ENCODE results near the gene NDUFB11. TPM values are rescaled to one million over a fixed set of nuclear protein-coding genes. Genes with fewer than 3 reads are reported as not detected.
A peak's percentile ranks its signal among the peaks of the same experiment; 100 is the strongest.

Gene NDUFB11
- total and polyA plus RNA-seq, 9 of the 15 experiments (the other 6 are each of a cell fraction or from before 2014, with no cell fraction given) = 20.9 to 269 (median 86.8) TPM

DNA sequence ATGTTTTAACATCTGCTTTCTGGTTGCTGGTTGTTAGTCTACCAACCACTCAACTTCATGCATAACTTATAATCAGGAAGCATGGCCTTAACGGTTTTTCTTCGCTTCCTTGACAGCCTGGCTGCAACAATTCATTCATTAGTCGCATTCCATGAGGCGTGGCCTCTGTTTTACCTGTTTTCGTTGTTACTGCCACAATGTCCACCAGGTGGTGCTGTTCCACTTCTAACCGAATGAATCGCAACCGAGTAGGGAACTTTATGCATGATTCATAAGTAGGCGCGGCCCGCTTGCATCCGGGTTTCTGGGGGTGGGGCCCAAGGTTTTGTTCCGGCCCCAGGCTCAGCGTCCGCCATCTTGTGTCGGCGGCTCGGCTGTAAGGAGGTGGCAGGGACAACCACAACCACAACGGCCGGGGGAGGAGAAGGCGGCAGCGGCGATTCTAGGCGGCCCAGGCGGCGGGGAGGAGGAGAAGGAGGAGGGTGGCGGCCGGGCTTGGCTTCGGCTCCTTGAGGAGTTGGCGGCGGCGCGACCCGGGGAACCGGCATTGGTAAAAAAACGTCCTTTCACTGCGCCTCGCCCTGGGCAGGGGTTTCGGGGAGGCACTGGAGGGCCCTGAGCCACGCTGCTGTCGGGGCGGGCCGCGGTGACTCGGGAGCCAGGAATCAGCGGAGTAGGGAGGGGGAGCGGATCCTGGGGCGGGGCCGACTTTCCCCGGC, 49.1 kb upstream of the NDUFB11 start, which contains the start of gene UBA1 (continued):
- TF ChIP-seq BCL6 (CRISPR knock-in tag; IDR thresholded peaks at IDR 0.05) (no peak), ZNF232 (CRISPR knock-in tag; IDR thresholded peaks at IDR 0.05) (no peak), XRCC4 (IDR thresholded peaks at IDR 0.05; ENCODE audit: extremely low read depth, insufficient read depth, insufficient read length) (no peak)
- TF ChIP-seq, protein P1, sequence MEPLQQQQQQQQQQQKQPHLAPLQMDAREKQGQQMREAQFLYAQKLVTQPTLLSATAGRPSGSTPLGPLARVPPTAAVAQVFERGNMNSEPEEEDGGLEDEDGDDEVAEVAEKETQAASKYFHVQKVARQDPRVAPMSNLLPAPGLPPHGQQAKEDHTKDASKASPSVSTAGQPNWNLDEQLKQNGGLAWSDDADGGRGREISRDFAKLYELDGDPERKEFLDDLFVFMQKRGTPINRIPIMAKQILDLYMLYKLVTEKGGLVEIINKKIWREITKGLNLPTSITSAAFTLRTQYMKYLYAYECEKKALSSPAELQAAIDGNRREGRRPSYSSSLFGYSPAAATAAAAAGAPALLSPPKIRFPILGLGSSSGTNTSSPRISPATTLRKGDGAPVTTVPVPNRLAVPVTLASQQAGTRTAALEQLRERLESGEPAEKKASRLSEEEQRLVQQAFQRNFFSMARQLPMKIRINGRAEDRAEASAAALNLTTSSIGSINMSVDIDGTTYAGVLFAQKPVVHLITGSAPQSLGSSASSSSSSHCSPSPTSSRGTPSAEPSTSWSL (CRISPR knock-in tag; IDR thresholded peaks at IDR 0.05; ENCODE audit: borderline replicate concordance) = no peak
- TF ChIP-seq, protein P2, sequence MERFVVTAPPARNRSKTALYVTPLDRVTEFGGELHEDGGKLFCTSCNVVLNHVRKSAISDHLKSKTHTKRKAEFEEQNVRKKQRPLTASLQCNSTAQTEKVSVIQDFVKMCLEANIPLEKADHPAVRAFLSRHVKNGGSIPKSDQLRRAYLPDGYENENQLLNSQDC (CRISPR knock-in tag; IDR thresholded peaks at IDR 0.05) = no peak

DNA sequence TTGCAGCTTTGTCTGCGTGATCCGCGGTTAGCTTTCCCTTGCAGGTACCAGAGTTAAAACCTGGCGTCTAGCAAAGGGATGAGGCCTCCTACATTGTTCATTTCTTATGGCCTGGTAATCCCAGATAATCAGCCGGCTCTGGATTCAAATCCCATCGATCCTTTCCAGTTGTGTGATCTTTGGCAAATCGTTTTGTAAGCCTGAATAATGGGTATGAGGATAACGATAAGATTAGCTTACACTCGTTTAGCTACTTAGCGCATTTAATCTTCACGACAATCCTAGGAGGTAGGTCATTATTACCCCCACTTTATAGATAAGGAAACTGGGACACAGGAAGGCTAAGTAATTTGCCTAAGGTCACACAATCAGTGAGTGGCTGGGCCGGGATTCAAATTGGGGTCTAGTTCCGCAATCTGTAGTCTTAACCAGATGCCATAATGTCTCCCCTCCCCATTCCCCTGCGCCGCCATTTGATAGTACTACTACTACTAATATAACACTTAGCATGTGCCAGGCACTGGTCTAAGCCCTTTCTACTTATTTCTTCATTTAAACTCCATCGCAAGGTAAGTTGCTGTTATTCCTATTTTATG, 47.4 kb upstream of the NDUFB11 start:
- H3K27me3 ChIP-seq (ENCODE audit: control insufficient read depth in 2 of 2, insufficient read depth in 2 of 2, low read length in 2 of 2) = no peaks in the 10 kb centered on the region
- no peak overlapping the region; the same call in 2 of the 3 replicates for H3K27ac ChIP-seq (ENCODE audit: extremely low read depth, low read depth, low read length)
- H2AFZ ChIP-seq (ENCODE audit: low read depth, low read length) = 0 out of 2 replicates have a peak overlapping the region, but pooled peaks have one; percentile 40
- FAIRE-seq = no peak
- peaks cover 21% of the 10 kb centered on the region; the same call in 1 of the 3 replicates for H3K36me3 ChIP-seq (ENCODE audit: control insufficient read depth, insufficient read depth, low read length)
- CTCF ChIA-PET (ENCODE audit: low intra/inter-chr PET ratio) = no interaction called here
- H3K9me3 ChIP-seq (replicated peaks; ENCODE audit: control insufficient read depth, insufficient read depth, low read depth, low read length) = no peaks in the 10 kb centered on the region
- in situ Hi-C loops (cut with MboI) (loop anchor here (10.0 kb wide), 2 partner anchors 193 to 333 kb away; no protein-coding TSS in a partner anchor), intact Hi-C loops (cut with micrococcal nuclease) (loop anchor here (2.0 to 10.0 kb wide), 3 partner anchors 121 to 835 kb away; no protein-coding TSS in a partner anchor)
- no peak for DNase-seq (ENCODE audit: extremely low read depth in 1 of 4, low spot score in 3 of 4)
- TF ChIP-seq ZNF12 (CRISPR knock-in tag; IDR thresholded peaks at IDR 0.05) (no peak), KDM1A (IDR thresholded peaks at IDR 0.05) (peak; percentile 74)
- 0 out of 2 replicates have a peak, but pooled peaks cover 4% of the 10 kb centered on the region for H4K20me1 ChIP-seq (replicated peaks; ENCODE audit: control insufficient read depth, insufficient read depth, low read length)
- H3K4me3 ChIP-seq = peak overlapping the region; percentile 48
- H3K79me2 ChIP-seq (ENCODE audit: control insufficient read depth, insufficient read depth, low read length) = peaks cover 36% of the 10 kb centered on the region
- no peaks in the 10 kb centered on the region for H3K9me1 ChIP-seq (ENCODE audit: control insufficient read depth, insufficient read depth, low read length)
- 31% methylated on average over 16 of the region's 16 CpGs for WGBS (ENCODE audit: insufficient coverage, low coverage, missing lambda C conversion rate)
- no TSS peak for BruUV-seq (replicated peaks)
- peak overlapping the region; percentile 50 for H3K4me2 ChIP-seq (ENCODE audit: insufficient read depth, low read length)
- POLR2A ChIA-PET = interaction anchor here (1.3 kb wide), 1 partner anchor 37 kb away, joined by 3 read pairs; no protein-coding TSS in a partner anchor
- peak overlapping the region; percentile 40 to 89 for H3K9ac ChIP-seq (ENCODE audit: insufficient read depth in 1 of 2, low read depth in 2 of 2, low read length in 2 of 2)
- peaks cover 6 to 23% of the 10 kb centered on the region in 2 experiments; a peak in 4 of 5 replicates for H3K4me1 ChIP-seq (replicated peaks in 1 of 2; ENCODE audit: control insufficient read depth in 2 of 2, insufficient read depth in 2 of 2, low read length in 2 of 2)
- ATAC-seq = no peak
